ENCODE results near the gene TAGLN.
"Not testable (repeated sequence)": the region's sequence is repeated elsewhere in the genome, so short reads cannot be mapped to it uniquely, and the experiment has no call there.

The TAGLN gene

GRCh38 chr11:117197516-117198456 is 1.4 kb upstream of the TAGLN start:
- DNase-seq: no peak

GRCh38 chr11:117198613-117199012 is 557 bp upstream of the TAGLN start:
- DNase-seq: no peak

- DNase-seq: no peak
These were observed 994 bp downstream of the TAGLN start for GRCh38 chr11:117199916-117200812.

- DNase-seq: no peak
These were observed 1.9 kb downstream of the TAGLN start for GRCh38 chr11:117200813-117201657.

GRCh38 chr11:117201658-117202305 is 2.6 kb downstream of the TAGLN start:
- no peak for DNase-seq

- DNase-seq: no peak
These were observed 3.4 kb downstream of the TAGLN start for GRCh38 chr11:117202386-117203068.

GRCh38 chr11:117203069-117203407 is 3.9 kb downstream of the TAGLN start:
- no peak for DNase-seq

- no peak for DNase-seq
These were observed 5.3 kb downstream of the TAGLN start for GRCh38 chr11:117204283-117205080.

- DNase-seq: no peak
These were observed 6.1 kb downstream of the TAGLN start for GRCh38 chr11:117205211-117205818.

GRCh38 chr11:117206111-117206510 is 6.9 kb downstream of the TAGLN start:
- not testable (repeated sequence) for DNase-seq

- DNase-seq: not testable (repeated sequence)
These were observed 7.7 kb downstream of the TAGLN start for GRCh38 chr11:117206859-117207258.

GRCh38 chr11:117207481-117207880 is 8.3 kb downstream of the TAGLN start:
- DNase-seq: not testable (repeated sequence)

- not testable (repeated sequence) for DNase-seq
These were observed 9.5 kb downstream of the TAGLN start for GRCh38 chr11:117208710-117209109.

GRCh38 chr11:117209351-117210125 is 10.4 kb downstream of the TAGLN start:
- not testable (repeated sequence) for DNase-seq

- no peak for DNase-seq
These were observed 11.4 kb downstream of the TAGLN start for GRCh38 chr11:117210620-117211019.

GRCh38 chr11:117212697-117213355 is 13.7 kb downstream of the TAGLN start:
- DNase-seq: no peak

- no peak for DNase-seq
These were observed 15.4 kb downstream of the TAGLN start for GRCh38 chr11:117214404-117215110.

Measured in activated T-cell treated with anti-CD3 and anti-CD28 coated beads for 4 hours (primary cell).